Body of pancreas (tissue), 4 donors: ENCODE results near the gene BLZF1. TPM values are rescaled to one million over a fixed set of nuclear protein-coding genes. Genes with fewer than 3 reads are reported as not detected.
"Not testable (repeated sequence)": the region's sequence is repeated elsewhere in the genome, so short reads cannot be mapped to it uniquely, and the experiment has no call there.

Source experiments
- ATAC-seq: fragments of 150-250 bp; one replicate; pipeline ENCODE4 v1.9.1; 2016
- DNase-seq, 4 donors: peaks; one replicate each; pipeline ENCODE4 v3.0.0-alpha.2; 2019
- H3K27ac ChIP-seq, 4 donors: fragments of 200-600 bp; sonication (generic); 1 replicate in 3 of 4; 2 replicates in 1 of 4; pipeline versions ENCODE4 v1.5.1 to v1.6.1; 2016 to 2019; ENCODE audit warnings: mild to moderate bottlenecking in 1 of 4, mixed read lengths in 1 of 4, moderate library complexity in 1 of 4
- H3K27me3 ChIP-seq, 2 donors: fragments of 200-600 bp; sonication (generic); one replicate each; pipeline ENCODE4 v1.6.0; 2016; ENCODE audit warnings: mild to moderate bottlenecking in 1 of 2
- H3K36me3 ChIP-seq, 2 donors: fragments of 200-600 bp; sonication (generic); replicated peaks in 1 of 2; 2 replicates each; pipeline ENCODE4 v1.5.1; 2016; ENCODE audit warnings: low read depth in 2 of 2; ENCODE audit not compliant: insufficient read depth in 1 of 2
- H3K4me1 ChIP-seq: fragments of 200-600 bp; sonication (generic); one replicate; pipeline ENCODE4 v1.6.0; 2016
- H3K4me3 ChIP-seq, 2 donors: fragments of 200-600 bp; sonication (generic); 1 replicate in 1 of 2; 2 replicates in 1 of 2; pipeline ENCODE4 v1.5.1; 2016 to 2019
- H3K9me3 ChIP-seq, 3 donors: fragments of 200-600 bp; sonication (generic); 1 replicate in 2 of 3; 2 replicates in 1 of 3; pipeline ENCODE4 v1.5.1; 2016
- CTCF ChIP-seq, 7 experiments: fragments of 450-650 bp in 4 of 7; fragments of 200-600 bp in 3 of 7; sonication (generic) in 3 of 7; IDR thresholded peaks; one replicate each; pipeline ENCODE4 v1.5.1; 2016 to 2019; ENCODE audit warnings: antibody characterized with exemption in 7 of 7
- POLR2A ChIP-seq, 3 donors: fragments of 450-650 bp; IDR thresholded peaks; one replicate each; pipeline ENCODE4 v1.6.1; 2016; ENCODE audit warnings: antibody characterized with exemption in 3 of 3, mild to moderate bottlenecking in 2 of 3
- WGBS, 2 donors: methylation state at CpG; one replicate each; pipeline ENCODE4 v1.1.5; 2017; 5-methylcytosine and 5-hydroxymethylcytosine counted together
- intact Hi-C: fragments of 100-400 bp; cut with DNase I; formaldehyde crosslinking; loops from one replicate; pipeline ENCODE4 v1.15.1; 2023
- total RNA-seq, 2 donors: library from RNA; depleted of rRNA; stranded (reverse); fragments of >200 nt; gene quantifications; one replicate each; pipeline ENCODE4 v1.1.0, GENCODE V29; 2016

BLZF1 gene
- total RNA-seq, 2 donors from 2014 or later, result 11.5 to 15.0 TPM

- DNase-seq (no peak), ATAC-seq (no peak)
- no peaks in the 10 kb centered on the region for H3K4me1 ChIP-seq
- intact Hi-C loops, result no loop called here
- H3K9me3 ChIP-seq, result no peaks in the 10 kb centered on the region
- H3K27me3 ChIP-seq, result no peaks in the 10 kb centered on the region
- no peak for TF ChIP-seq CTCF (IDR thresholded peaks at IDR 0.05)
- TF ChIP-seq POLR2A (IDR thresholded peaks at IDR 0.05), result no peak
- H3K27ac ChIP-seq, result no peak overlapping the region
- H3K36me3 ChIP-seq, result peaks cover 0 to 20% of the 10 kb centered on the region in 2 donors
- no peak overlapping the region for H3K4me3 ChIP-seq
Measured at GRCh38 chr1:169387399-169387798, 19.4 kb downstream of the BLZF1 start.

GRCh38 chr1:169390303-169390702, 22.3 kb downstream of the BLZF1 start:
- H3K27me3 ChIP-seq, result no peaks in the 10 kb centered on the region
- no peak for TF ChIP-seq POLR2A (IDR thresholded peaks at IDR 0.05)
- no peak for TF ChIP-seq CTCF (IDR thresholded peaks at IDR 0.05)
- H3K9me3 ChIP-seq, result no peaks in the 10 kb centered on the region
- ATAC-seq (no peak), DNase-seq (no peak)
- intact Hi-C loops, result no loop called here
- peaks cover 0 to 19% of the 10 kb centered on the region in 2 donors for H3K36me3 ChIP-seq
- H3K4me1 ChIP-seq, result no peaks in the 10 kb centered on the region
- H3K4me3 ChIP-seq, result no peak overlapping the region
- no peak overlapping the region for H3K27ac ChIP-seq

- no peaks in the 10 kb centered on the region for H3K4me1 ChIP-seq
- no peaks in the 10 kb centered on the region for H3K27me3 ChIP-seq
- ATAC-seq (no peak), DNase-seq (no peak)
- no peak overlapping the region for H3K27ac ChIP-seq
- no peaks in the 10 kb centered on the region for H3K9me3 ChIP-seq
- intact Hi-C loops, result no loop called here
- TF ChIP-seq CTCF (IDR thresholded peaks at IDR 0.05) (no peak), POLR2A (IDR thresholded peaks at IDR 0.05) (no peak)
- WGBS, 2 donors, result 86 to 100% methylated on average over 1 of the region's 1 CpG
- H3K4me3 ChIP-seq, result no peak overlapping the region
- peaks cover 0 to 15% of the 10 kb centered on the region in 2 donors for H3K36me3 ChIP-seq
Measured at GRCh38 chr1:169392406-169392805, 24.4 kb downstream of the BLZF1 start.

GRCh38 chr1:169395955-169396354, 28.0 kb downstream of the BLZF1 start:
- no peaks in the 10 kb centered on the region for H3K4me1 ChIP-seq
- intact Hi-C loops, result no loop called here
- no peaks in the 10 kb centered on the region for H3K27me3 ChIP-seq
- DNase-seq (no peak), ATAC-seq (no peak)
- TF ChIP-seq CTCF (IDR thresholded peaks at IDR 0.05) (no peak), POLR2A (IDR thresholded peaks at IDR 0.05) (no peak)
- H3K9me3 ChIP-seq, result no peaks in the 10 kb centered on the region
- no peak overlapping the region for H3K27ac ChIP-seq
- peaks cover 0 to 9% of the 10 kb centered on the region in 2 donors for H3K36me3 ChIP-seq
- 97 to 98% methylated on average over 3 of the region's 3 CpGs for WGBS, 2 donors
- H3K4me3 ChIP-seq, result no peak overlapping the region

GRCh38 chr1:169402578-169402977, 34.6 kb downstream of the BLZF1 start:
- DNase-seq, H3K4me1 ChIP-seq, ATAC-seq, H3K4me3 ChIP-seq, H3K36me3 ChIP-seq, H3K27me3 ChIP-seq, H3K9me3 ChIP-seq, intact Hi-C loops, H3K27ac ChIP-seq: not testable (repeated sequence)
- 93 to 100% methylated on average over 1 of the region's 1 CpG for WGBS, 2 donors

- DNase-seq, H3K27ac ChIP-seq, H3K36me3 ChIP-seq, H3K4me3 ChIP-seq, ATAC-seq, H3K4me1 ChIP-seq, H3K27me3 ChIP-seq, intact Hi-C loops: not testable (repeated sequence)
- H3K9me3 ChIP-seq, result peaks cover 0 to 20% (median 0%) of the 10 kb centered on the region in 3 donors
- WGBS, 2 donors, result 87 to 100% methylated on average over 1 to 5 of the region's 5 CpGs
Measured at GRCh38 chr1:169408340-169408739, 40.3 kb downstream of the BLZF1 start.
